Tibial nerve (tissue), 4 donors: ENCODE results near the gene BDH1. TPM values are rescaled to one million over a fixed set of nuclear protein-coding genes. Genes with fewer than 3 reads are reported as not detected.
"Not testable (repeated sequence)": the region's sequence is repeated elsewhere in the genome, so short reads cannot be mapped to it uniquely, and the experiment has no call there.

Source experiments
- DNase-seq, 2 donors: peaks; one replicate each; pipeline ENCODE4 v3.0.0-alpha.2; 2019; ENCODE audit warnings: low spot score in 2 of 2
- H3K27ac ChIP-seq, 4 donors: fragments of 200-600 bp; sonication (generic) in 3 of 4; one replicate each; pipeline ENCODE4 v1.5.1; 2017 to 2019; ENCODE audit warnings: mild to moderate bottlenecking in 1 of 4
- H3K27me3 ChIP-seq, 2 donors: fragments of 200-600 bp; sonication (generic) in 1 of 2; one replicate each; pipeline versions ENCODE4 v1.5.1 to v1.6.0; 2017 to 2019
- H3K36me3 ChIP-seq, 3 donors: fragments of 200-600 bp; sonication (generic); one replicate each; pipeline ENCODE4 v1.5.1; 2018 to 2019
- H3K4me1 ChIP-seq, 4 donors: fragments of 200-600 bp; sonication (generic) in 3 of 4; one replicate each; pipeline ENCODE4 v1.5.1; 2017 to 2019
- H3K4me3 ChIP-seq, 4 donors: fragments of 200-600 bp; sonication (generic) in 3 of 4; one replicate each; pipeline ENCODE4 v1.5.1; 2017 to 2019; ENCODE audit warnings: mild to moderate bottlenecking in 1 of 4, moderate library complexity in 1 of 4
- H3K9me3 ChIP-seq, 4 donors: fragments of 200-600 bp; sonication (generic) in 3 of 4; one replicate each; pipeline ENCODE4 v1.5.1; 2017 to 2019
- CTCF ChIP-seq, 5 experiments: fragments of 200-600 bp in 3 of 5; fragments of 450-650 bp in 2 of 5; sonication (generic) in 3 of 5; IDR thresholded peaks; one replicate each; pipeline ENCODE4 v1.5.1; 2016 to 2019; ENCODE audit warnings: antibody characterized with exemption in 5 of 5, mild to moderate bottlenecking in 3 of 5, moderate library complexity in 2 of 5
- EP300 ChIP-seq, 2 donors: sonication (generic); formaldehyde crosslinking; IDR thresholded peaks; one replicate each; pipeline ENCODE4 v1.6.1; 2017; ENCODE audit warnings: antibody characterized with exemption in 2 of 2, mild to moderate bottlenecking in 1 of 2
- POLR2A ChIP-seq, 2 donors: fragments of 450-650 bp; IDR thresholded peaks; one replicate each; pipeline ENCODE4 v1.6.1; 2017; ENCODE audit warnings: antibody characterized with exemption in 2 of 2, mild to moderate bottlenecking in 2 of 2, moderate library complexity in 2 of 2
- WGBS, 2 donors: methylation state at CpG; one replicate each; pipeline ENCODE4 v1.1.5; 2018; 5-methylcytosine and 5-hydroxymethylcytosine counted together
- total RNA-seq, 4 donors: library from RNA; depleted of rRNA; stranded (reverse); fragments of >200 nt; gene quantifications; one replicate each; pipeline ENCODE4 v1.1.0, GENCODE V29; 2016

The BDH1 gene
- total RNA-seq, 4 donors from 2014 or later, result 15.1 to 24.3 (median 18.7) TPM

- H3K9me3 ChIP-seq, result no peaks in the 10 kb centered on the region
- TF ChIP-seq CTCF (IDR thresholded peaks at IDR 0.05) (no peak), EP300 (IDR thresholded peaks at IDR 0.05) (no peak), POLR2A (IDR thresholded peaks at IDR 0.05) (no peak)
- no peaks in the 10 kb centered on the region for H3K27me3 ChIP-seq
- WGBS, 2 donors, result 81 to 84% methylated on average over 18 of the region's 18 CpGs
- no peak overlapping the region for H3K27ac ChIP-seq
- H3K4me3 ChIP-seq, result no peak overlapping the region
- no peak for DNase-seq
- no peaks in the 10 kb centered on the region for H3K36me3 ChIP-seq
- no peaks in the 10 kb centered on the region for H3K4me1 ChIP-seq
Measured at GRCh38 chr3:197592361-197593045, 36.7 kb upstream of the BDH1 start.

- Histone ChIP-seq H3K4me1 (no peaks in the 10 kb centered on the region), H3K27me3 (no peaks in the 10 kb centered on the region), H3K36me3 (no peaks in the 10 kb centered on the region), H3K27ac (no peak overlapping the region), H3K9me3 (no peaks in the 10 kb centered on the region), H3K4me3 (no peak overlapping the region)
- TF ChIP-seq EP300 (IDR thresholded peaks at IDR 0.05), result no peak
- no peak for TF ChIP-seq CTCF (IDR thresholded peaks at IDR 0.05)
- TF ChIP-seq POLR2A (IDR thresholded peaks at IDR 0.05), result no peak
- no peak for DNase-seq
- WGBS, 2 donors, result 92 to 95% methylated on average over 6 of the region's 6 CpGs
Measured at GRCh38 chr3:197591816-197592215, 36.0 kb upstream of the BDH1 start.

GRCh38 chr3:197590313-197590962, 34.7 kb upstream of the BDH1 start:
- Histone ChIP-seq H3K27ac (peak overlapping the region in 1 of 4 donors; percentile 22), H3K36me3 (no peaks in the 10 kb centered on the region), H3K4me1 (no peaks in the 10 kb centered on the region), H3K4me3 (no peak overlapping the region), H3K27me3 (no peaks in the 10 kb centered on the region), H3K9me3 (no peaks in the 10 kb centered on the region)
- DNase-seq, result no peak
- whole genome bisulfite sequencing, 2 donors, result 77 to 87% methylated on average over 3 to 4 of the region's 4 CpGs
- TF ChIP-seq EP300 (IDR thresholded peaks at IDR 0.05) (no peak), CTCF (IDR thresholded peaks at IDR 0.05) (no peak), POLR2A (IDR thresholded peaks at IDR 0.05) (no peak)

- H3K36me3 ChIP-seq, result no peaks in the 10 kb centered on the region
- 89% methylated on average over 13 of the region's 13 CpGs for WGBS, 2 donors
Measured at GRCh38 chr3:197589545-197589944, 33.8 kb upstream of the BDH1 start.

GRCh38 chr3:197586768-197587167, 31.0 kb upstream of the BDH1 start:
- DNase-seq, H3K4me1 ChIP-seq, H3K27ac ChIP-seq, H3K9me3 ChIP-seq, H3K4me3 ChIP-seq, H3K27me3 ChIP-seq, H3K36me3 ChIP-seq: not testable (repeated sequence)
- 91% methylated on average over 11 of the region's 11 CpGs for WGBS, 2 donors

More at GRCh38 chr3:197589545-197589944, 33.8 kb upstream of the BDH1 start:
- no peak for DNase-seq
- no peak overlapping the region for H3K4me3 ChIP-seq
- H3K4me1 ChIP-seq, result no peaks in the 10 kb centered on the region
- no peak overlapping the region for H3K27ac ChIP-seq
- no peaks in the 10 kb centered on the region for H3K27me3 ChIP-seq
- TF ChIP-seq POLR2A (IDR thresholded peaks at IDR 0.05) (no peak), CTCF (IDR thresholded peaks at IDR 0.05) (no peak), EP300 (IDR thresholded peaks at IDR 0.05) (no peak)
- no peaks in the 10 kb centered on the region for H3K9me3 ChIP-seq
